ENCODE measurements around the gene SPATA19. TPM values are rescaled to one million over a fixed set of nuclear protein-coding genes. Genes with fewer than 3 reads are reported as not detected.
"Not testable (repeated sequence)": the region's sequence is repeated elsewhere in the genome, so short reads cannot be mapped to it uniquely, and the experiment has no call there.

Gene SPATA19, protein sequence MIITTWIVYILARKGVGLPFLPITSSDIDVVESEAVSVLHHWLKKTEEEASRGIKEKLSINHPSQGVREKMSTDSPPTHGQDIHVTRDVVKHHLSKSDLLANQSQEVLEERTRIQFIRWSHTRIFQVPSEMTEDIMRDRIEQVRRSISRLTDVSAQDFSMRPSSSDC
- total RNA-seq = not detected in 2 replicates

DNA sequence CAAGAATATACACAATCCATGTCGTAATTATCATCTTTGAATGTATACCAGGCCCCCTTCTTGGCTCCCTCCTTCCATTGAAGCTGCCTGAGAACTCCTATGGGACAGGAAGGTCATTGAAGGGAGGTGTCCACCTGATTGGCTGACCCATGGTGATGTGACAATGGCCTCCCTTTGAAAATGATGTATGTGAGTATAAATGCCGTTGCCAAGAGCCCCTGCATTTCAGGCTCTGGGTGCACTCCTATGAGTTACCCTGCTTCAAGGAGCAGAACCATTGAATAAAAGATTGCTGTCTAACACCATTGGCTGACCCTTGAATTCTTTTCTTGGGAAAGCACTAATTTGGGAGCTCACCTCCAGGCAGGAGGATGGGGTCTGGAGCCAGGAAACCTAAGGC lies at the start of gene SPATA19:
Gene SPATA19 (minus strand): TSS at position 101 of the 400 bp plus-strand sequence. CDS start 67 bp downstream, at position 34.
- no peak for DNase-seq (ENCODE audit: low read depth, low spot score)

DNA sequence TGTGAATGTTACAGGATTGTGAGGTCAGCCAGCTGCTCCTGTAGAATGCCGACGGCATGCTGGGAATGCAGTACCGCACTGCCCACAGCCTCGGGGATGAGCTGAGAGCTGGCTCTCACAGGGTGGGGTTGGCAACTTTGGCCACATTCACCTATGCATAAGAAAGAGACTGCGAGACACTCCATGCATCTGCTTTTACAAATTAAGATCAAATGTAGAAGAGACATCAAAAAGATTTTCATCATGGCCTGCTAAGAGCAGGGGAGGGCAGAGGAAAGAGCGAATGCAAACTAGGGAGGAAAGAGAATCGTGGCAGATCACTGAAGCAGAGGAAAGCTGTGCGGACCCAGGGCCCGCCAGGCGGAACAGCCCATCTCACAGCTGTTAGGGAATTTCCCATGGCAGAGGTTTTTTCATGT lies 49.8 kb upstream of the SPATA19 start:
- DNase-seq (ENCODE audit: low read depth, low spot score) = no peak

DNA sequence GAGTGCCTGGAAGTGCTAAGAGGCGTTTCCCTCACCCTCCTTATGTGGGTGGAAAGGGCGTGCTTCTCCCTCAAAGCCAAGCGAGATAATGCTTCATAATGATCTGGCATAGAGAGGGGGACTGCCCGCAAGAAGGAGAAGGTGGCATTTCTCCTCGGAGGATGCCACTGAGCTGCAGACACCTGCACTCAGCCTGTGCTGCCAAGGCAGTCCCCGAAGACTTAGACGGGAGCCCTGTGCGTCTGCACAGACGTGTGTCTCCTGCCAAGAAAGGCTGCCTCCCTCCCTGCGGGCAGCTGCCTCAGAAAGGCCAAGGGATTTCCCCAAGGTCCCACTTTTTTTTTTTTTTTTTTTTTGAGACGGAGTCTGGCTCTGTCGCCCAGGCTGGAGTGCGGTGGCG lies 48.1 kb upstream of the SPATA19 start:
- DNase-seq (ENCODE audit: low read depth, low spot score) = no peak

DNA sequence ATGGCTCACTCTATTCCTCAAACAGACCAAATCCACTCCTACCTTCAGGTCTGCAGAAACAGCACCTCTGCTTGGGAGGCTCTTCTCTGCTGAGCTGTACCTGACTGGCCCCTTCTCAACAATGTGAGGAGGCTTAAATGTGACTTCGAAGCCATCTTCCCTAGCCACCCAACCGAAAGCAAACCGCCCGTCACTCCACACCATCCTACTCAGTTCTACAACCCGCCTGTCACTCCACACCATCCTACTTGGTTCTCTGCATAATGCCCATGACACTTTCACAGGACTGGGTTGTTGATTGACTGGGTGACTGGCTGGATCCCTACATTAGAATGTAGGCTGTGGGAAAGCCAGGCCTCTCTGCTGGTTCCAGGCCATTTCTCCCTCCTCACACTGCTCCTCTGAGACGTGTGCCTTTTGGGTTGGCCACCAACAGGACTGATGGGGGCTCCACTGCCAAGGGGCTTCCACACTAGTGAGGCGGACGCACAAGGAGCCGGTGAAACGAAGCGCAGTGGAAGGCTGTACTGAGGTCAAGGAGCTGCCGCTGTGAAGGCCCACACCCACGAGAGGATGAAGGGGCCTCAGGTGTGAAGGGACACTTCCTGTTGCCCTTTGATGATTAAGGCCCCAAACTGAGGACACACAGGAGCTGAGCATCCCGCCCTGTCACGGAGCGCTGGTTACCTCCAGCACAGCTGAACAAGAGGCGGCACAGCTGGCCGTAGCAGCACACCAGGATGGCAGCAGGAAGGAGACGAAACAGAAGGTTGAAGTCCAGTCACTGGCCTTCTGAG lies 47.5 kb upstream of the SPATA19 start:
- no peak for DNase-seq (ENCODE audit: low read depth, low spot score)

DNA sequence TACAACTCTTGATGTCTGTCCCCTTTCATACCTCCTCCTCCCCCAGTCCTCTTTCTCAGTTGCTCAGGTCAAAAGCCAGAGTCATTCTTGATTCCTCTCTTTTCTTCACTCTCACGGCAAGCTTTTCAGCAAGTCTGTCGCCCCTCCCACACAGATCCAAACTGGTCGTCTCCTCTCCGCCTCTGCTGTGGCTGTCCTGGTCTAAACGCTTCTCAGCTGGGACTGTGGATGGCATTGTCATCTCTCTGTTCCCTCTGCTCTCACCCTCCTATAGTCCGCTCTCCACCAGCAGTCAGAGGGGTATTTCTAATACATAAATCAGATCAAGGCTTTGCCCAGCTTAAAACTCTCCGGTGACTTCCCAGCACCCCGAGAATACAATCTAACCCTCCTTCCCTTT lies 46.8 kb upstream of the SPATA19 start:
- DNase-seq (ENCODE audit: low read depth, low spot score) = no peak

DNA sequence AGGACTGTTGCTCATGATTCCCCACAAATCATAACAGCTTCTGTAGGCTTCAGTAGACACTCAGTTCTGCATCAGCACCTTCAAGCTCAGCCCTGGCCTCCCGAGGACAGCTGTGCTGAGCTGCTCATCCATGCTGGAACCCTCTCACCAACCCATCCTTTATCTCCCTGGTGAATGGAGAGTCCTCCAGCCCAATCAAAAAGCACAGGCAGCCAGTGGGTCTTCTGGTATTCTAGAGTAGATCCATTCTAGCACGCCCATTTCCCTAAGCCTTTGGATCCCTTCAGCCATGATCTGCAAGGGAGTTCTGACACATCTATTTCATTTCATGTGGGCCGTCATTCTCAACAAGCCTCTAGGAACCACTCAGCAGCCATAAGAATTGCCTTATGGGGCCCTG lies 44.6 kb upstream of the SPATA19 start:
- no peak for DNase-seq (ENCODE audit: low read depth, low spot score)

DNA sequence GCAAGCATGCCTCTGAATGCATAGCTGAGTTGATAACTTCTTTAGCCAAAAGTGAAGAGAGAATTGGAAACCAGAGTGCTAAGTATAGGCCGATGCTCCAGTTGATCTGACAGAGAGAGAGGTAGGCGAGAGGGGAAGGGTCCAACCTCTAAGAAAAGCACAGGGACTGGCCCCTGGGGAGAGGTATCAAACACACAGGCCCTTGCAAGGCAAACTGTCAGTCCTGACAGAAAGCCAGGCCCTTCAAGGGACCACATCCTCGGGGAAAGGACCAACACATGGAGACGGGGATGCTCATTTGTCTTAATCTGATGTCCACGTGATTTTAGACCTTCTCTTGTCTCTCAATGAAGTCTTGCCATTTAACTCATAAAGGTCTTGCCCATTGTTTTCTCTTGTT lies 43.9 kb upstream of the SPATA19 start:
- no peak for DNase-seq (ENCODE audit: low read depth, low spot score)

DNA sequence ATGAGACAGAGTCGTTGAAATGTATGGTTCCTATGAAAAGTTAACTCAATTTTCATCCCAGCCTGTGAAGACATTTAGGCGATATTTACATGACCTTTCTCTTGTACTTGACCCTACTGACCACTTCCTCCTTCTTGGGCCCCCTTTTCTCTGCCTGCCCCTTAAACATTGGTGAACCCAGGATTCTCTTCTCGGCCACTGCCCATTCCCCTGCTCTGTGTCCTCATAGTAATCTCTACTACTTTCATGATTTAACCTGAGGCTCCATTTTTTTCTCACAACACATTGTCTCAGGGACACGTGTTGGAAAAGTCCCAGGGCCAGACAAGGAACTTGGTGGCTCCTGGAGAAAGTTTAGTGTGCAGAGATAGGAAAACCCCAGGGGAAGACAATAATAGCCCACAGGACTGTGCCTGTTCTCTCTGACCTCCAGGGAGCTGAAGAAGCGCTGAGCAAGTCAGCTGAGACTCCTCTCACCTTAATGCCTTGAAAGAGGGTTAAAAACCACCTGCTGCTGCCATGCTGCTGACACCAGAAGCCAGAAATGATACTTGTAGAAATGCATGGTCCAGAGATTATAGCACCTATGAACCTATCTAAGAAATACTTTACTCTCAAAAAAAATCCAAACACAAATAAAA lies 42.5 kb upstream of the SPATA19 start:
- no peak for DNase-seq (ENCODE audit: low read depth, low spot score)

DNA sequence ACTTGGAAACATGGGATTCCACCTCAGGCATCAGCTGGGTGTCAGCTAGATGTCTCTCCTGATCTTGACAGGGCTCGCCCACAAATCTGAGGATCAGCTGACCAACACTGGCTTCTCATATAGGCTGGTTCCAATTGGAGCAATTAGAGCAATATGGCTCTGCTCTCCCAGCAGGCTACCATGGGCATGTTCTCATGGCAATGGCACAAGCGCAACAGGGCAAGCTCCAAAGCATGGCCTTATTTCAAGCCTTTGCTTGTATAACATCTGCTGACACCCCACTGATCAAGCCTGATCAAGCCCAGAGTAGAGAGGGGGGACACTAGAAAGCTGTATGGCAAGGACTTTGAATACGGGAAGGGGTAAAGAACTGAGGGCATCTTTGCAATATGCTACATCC lies 40.7 kb upstream of the SPATA19 start:
- no peak for DNase-seq (ENCODE audit: low read depth, low spot score)

DNA sequence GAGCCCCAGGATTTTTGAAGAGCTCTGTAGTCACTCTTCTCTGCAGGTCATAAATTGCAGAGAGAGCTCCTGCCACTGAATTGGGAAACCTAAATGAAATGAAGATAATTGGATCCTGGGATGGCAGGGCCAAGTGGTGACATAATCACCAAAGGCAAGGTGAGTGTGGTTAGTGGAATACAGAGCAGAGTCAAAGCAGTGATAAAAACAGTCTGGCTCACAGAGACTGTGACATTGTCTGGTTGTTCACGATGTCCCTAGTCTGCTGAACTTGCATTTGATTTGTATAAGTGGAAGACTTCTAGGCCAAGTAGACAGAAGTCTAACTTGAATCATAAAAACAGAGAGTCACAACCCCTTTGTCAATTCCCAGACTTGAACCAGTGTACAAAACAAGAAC lies 26.8 kb upstream of the SPATA19 start:
- DNase-seq (ENCODE audit: low read depth, low spot score) = no peak

DNA sequence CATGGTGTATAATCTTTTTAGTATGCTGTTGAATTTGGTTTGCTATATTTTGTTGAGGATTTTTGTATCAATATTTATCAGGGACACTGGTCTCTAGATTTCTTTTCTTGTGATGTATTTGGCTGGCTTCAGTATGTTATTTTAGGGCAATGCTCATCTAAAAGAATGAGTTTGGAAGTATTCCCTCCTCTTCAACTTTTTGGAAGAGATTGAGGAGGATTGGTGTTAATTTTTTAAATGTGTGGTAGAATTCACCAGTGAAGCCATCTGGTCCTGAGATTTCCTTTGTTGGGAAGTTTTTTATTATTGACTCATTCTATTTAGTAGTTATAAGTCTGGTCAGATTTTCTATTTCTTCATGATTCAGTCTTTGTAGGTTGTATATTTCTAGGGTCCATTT lies 22.1 kb upstream of the SPATA19 start:
- DNase-seq (ENCODE audit: low read depth, low spot score) = no peak

DNA sequence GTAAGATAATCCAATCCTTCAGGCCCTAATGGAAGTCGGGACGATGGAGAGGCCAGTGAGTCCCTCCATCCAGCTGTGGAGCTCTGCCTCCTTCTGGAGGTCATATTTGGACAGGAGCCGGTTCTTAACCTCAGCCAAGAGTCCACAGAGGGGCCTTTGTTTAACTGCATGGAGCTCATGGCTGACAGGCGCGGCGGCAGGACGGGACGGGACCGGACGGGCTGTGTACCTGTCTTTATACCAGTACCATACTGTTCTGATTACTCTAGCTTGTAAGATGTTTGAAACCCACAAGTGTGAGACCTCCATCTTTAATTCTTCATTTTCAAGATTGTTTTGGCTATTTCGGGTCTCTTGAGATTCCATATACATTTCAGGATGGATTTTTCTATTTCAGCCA lies 20.2 kb upstream of the SPATA19 start:
- DNase-seq (ENCODE audit: low read depth, low spot score) = no peak

DNA sequence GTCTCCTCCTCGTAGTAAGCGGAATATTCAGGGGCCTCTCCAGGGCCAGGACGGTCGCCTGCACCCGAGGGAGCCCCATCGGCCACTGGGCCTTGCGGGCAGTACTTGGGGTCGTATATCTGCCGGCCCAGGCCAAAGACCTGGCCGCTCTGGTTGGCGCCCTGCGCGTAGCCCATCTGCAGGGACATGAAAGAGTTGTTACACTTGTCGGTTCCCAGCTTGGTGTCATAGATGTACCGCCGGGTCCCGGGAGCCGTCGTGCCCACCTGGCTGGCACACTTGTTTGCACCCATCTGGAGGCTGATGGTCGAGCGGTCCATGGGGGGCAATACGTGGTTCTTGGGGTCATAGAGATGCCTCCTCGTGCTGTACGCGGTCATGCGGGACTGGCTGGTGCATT lies 19.4 kb upstream of the SPATA19 start:
- DNase-seq (ENCODE audit: low read depth, low spot score) = no peak

DNA sequence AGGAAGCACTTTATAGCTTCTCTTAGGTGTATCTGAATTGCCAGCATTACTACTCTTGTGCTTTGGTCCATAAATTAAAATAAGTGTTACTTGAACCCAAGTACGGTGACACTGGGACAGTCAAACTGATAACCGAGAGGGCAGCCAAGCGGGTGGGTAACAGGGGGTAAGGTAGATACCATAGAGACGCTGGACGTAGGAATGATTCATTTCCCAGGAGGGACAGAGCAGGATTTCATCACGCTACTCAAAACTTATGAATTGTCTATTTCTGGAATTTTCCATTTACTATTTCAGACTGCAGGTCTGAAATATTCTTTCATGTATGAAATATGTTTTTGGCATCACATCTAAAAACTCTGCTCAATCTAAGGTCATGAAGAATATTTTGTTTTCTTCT lies 14.8 kb upstream of the SPATA19 start:
- DNase-seq (ENCODE audit: low read depth, low spot score) = no peak

DNA sequence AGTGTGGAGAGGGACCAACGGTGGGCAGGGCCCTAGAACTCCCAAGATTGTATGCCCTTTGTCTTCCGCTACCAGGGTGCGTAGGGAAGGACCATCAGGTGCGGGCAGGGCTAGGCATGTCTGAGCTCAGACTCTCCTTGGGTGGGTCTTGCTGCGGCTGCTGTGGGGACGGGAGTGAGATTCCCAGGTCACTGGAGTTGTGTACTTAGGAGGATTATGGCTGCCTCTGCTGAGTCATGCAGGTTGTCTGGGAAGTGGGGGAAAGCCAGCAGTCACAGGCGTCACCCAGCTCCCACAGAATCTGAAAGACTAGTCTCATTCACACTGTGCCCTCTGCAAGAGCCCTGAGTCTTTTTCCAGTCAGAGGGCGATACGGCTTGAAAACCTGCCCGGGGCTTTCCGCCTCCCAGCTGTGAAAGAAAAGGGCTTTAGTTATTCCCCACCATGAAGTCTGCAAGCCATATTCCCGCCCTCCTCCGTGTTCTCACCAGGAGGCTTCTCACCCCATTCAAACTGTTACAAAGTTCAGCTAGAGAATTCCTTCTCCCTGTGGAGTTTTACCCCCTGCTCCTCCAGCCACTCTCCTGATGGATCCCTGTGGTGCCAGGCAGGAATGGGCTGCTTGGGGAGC lies 9.1 kb upstream of the SPATA19 start:
- not testable (repeated sequence) for DNase-seq (ENCODE audit: low read depth, low spot score)

DNA sequence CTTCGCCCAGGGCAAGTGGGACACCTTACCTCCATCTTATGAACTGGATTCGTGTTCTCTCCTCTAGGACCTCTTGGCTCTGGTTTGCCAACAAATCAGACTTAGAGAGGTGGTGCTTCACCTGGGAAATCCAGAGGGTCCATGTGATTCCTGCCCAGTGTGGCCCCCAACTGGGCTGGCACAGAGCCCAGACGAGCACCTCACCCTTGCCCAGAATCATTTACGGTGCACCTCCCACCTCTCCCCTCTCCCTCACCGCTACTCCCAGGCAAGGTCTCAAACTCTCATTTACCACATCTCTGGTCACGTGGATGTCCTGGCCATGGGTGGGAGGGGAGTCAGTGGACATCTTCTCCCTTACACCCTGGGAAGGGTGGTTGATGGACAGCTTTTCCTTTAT lies 1.1 kb downstream of the SPATA19 start:
- DNase-seq (ENCODE audit: low read depth, low spot score) = no peak

DNA sequence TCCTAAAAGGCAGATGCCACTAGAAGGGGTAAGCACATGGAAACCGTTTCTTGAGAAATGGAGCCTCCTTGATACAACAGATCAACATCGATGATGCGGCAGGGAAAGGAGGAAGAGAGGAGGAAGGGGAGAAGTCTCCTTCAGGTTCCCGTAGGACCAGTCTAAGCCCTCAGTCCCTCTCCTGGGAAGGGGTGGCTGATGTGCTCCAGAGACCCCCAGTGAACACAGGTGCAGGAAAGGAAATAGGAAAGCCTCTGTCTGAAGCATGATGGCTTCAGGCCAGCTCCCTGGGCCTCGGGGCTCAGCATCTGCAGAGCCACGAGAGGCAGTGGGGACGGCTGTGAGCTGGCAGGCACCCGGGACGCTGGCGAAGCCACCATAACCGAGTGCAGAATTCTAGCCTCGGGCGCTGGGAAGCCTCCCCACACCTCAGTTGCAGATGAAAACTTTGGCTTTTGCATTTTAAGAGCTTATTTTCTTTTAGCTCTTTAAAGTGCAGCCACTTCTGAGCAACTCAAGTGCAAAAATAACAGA lies 1.8 kb downstream of the SPATA19 start:
- DNase-seq (ENCODE audit: low read depth, low spot score) = no peak

DNA sequence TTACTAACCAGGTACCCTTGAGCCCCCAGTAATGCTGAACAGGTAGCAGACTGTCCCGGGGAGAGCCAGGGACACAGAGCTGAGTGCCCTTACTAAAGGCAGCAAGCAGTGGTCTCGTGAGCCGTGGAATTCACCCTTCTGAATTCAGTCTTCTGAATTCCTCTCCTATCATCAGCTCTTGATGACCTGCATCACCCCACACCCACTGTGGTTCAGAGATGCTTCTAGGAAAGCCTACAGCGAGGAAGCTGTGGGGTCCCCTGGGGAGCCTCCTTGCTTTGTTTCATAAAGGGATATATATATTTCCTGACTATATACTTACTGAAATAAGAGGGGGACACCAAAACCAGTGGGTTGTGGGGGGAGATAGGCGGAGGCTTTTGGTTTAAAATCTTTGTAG lies 2.6 kb downstream of the SPATA19 start:
- no peak for DNase-seq (ENCODE audit: low read depth, low spot score)

DNA sequence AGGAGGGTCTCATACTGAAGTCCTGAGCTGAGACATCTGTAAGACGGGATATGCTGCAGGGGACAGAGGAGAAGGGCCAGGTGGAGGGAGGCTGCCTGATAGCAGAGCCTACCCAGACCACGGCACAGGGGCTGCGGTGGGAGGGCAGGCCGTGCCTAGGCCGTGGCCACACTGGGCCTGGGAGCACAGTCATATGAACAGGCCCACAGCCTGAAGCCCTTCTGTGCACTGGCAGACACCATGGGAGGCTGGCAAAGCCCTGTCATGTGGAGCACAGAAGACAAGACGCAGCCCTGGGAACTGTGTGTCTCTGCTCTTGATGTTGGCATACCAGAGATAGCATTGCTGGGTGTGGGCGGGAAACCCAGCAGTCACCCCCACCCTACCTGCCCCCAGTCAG lies 3.3 kb downstream of the SPATA19 start:
- DNase-seq (ENCODE audit: low read depth, low spot score) = no peak

DNA sequence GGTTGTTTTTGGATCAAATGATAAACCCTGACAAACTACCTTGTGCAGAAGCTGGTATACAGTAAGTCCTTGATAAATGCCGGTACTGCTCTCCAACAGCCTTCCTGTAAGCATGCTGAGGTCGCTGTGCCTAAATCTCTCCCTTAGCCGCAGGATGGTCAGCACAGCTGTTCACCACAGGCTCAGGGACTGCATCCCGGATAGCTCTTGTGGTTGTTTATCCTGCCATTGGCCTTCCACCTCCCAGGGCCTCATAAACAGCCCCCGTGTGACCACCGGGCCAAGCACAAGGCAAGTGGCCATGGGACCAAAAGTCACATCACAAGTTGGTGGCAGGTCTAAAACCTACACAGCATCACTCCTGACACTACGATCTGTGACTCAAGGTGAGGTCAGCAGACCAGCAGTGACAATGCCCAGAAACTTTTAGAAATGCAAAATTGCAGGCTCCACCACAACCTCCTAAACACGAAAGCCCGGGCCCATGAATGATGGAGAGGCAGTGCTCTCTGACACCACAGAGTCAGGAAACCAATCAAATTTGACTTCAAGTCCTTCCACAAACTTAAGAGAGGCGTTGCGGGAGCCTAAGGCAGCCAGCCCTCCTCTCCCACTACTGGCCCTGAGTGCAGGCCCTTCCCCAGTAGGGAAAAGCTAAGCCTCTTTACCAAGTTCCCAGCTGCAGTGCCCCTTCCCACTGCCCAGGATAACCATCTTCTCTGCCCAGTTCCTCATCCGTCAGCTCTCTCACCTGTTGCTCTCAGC lies 3.9 kb downstream of the SPATA19 start:
- no peak for DNase-seq (ENCODE audit: low read depth, low spot score)

DNA sequence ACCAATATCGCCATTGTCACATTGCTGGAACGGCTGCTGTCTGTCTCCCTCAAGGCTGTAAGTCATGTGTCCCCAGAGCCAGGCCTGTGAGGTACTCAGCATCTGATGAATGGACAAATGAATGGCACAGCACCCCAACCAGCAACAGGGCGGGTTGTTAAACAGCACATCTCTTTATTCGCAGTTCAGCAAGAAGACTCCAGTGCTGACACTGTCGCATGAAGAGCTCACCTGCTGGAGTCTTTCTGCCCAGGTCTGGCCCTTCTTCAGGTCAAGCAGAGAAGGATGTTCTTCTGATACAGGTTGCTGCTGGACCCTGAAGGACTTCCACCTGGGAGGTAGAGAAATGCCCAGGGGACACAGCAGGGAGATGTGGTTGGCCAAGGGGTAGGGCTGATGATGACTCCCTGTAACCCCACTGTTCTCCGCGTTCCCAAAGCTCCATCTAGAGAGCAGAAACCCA lies 4.8 kb downstream of the SPATA19 start:
- no peak for DNase-seq (ENCODE audit: low read depth, low spot score)
